ENCODE measurements around the gene ERN1.
"Not testable (repeated sequence)": the region's sequence is repeated elsewhere in the genome, so short reads cannot be mapped to it uniquely, and the experiment has no call there.

Gene ERN1

DNA sequence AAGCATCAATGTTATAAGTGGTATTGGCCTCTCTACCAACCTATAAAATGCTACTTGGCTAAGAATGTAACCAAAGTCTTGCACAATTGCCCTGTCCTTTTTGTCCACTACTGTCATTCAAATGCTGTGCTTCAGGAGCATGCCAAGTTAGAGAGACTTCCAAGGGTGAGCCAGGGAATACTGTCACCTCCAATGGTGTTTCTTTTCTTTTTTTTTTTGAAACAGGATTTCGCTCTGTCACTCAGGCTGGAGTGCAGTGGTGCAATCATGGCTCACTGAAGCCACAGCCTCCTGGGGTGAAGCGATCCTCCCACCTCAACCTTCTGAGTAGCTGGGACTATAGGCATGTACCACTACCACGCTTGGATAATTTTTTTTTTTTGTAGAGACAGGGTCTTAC, 43.7 kb upstream of the ERN1 start:
- TF ChIP-seq, protein P1, sequence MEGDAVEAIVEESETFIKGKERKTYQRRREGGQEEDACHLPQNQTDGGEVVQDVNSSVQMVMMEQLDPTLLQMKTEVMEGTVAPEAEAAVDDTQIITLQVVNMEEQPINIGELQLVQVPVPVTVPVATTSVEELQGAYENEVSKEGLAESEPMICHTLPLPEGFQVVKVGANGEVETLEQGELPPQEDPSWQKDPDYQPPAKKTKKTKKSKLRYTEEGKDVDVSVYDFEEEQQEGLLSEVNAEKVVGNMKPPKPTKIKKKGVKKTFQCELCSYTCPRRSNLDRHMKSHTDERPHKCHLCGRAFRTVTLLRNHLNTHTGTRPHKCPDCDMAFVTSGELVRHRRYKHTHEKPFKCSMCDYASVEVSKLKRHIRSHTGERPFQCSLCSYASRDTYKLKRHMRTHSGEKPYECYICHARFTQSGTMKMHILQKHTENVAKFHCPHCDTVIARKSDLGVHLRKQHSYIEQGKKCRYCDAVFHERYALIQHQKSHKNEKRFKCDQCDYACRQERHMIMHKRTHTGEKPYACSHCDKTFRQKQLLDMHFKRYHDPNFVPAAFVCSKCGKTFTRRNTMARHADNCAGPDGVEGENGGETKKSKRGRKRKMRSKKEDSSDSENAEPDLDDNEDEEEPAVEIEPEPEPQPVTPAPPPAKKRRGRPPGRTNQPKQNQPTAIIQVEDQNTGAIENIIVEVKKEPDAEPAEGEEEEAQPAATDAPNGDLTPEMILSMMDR (IDR thresholded peaks at IDR 0.05; ENCODE audit: low read depth, low read length, missing control alignments), result no peak
- in situ Hi-C loops (cut with HindIII; ENCODE audit: low sequenced_read_pairs), result no loop called here
- no peak for DNase-seq (ENCODE audit: low read depth)
- no peak overlapping the region for H3K4me3 ChIP-seq (ENCODE audit: low read depth, low read length)

DNA sequence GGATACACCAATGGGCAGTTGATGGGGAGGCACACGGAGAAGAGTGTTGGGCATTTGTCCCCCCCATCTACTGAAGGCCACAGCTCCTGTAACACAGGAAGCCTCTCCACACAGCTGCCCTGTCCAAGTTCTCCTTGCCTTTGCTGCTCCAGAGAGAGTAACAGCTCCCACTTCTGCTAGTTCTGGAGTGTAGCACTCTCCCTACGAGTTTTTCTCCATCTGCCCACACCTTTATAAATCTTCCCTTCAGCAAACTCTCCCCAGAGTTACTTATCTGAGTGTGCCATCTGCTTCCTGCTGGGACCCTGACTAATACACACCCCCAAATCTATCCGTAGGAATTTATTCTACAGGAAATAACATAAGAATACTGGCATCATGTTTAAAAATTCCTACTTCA, 42.6 kb upstream of the ERN1 start:
- no peak overlapping the region for H3K4me3 ChIP-seq (ENCODE audit: low read depth, low read length)
- in situ Hi-C loops (cut with HindIII; ENCODE audit: low sequenced_read_pairs), result no loop called here
- TF ChIP-seq, protein P1 (IDR thresholded peaks at IDR 0.05; ENCODE audit: low read depth, low read length, missing control alignments), result no peak
- DNase-seq (ENCODE audit: low read depth), result no peak

DNA sequence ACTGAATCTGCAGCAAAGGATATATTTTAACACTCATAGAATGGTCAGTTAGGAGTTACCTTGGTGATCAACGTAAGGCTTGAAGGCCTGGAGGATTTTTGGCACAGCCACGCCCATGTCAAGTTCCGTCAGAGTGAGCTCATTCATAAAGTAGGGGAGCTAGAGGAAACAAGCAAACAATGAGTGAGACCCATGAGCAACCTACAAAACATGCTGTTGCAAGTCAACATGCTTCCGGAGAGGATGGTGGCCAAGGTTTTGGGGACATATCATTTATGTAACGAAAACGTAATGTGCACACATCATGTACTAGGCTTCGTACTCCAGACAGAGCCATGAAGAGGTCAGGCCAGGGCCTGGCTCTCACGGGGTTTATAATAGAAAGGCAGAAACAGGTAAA, 41.1 kb upstream of the ERN1 start:
- DNase-seq (ENCODE audit: low read depth), result no peak
- TF ChIP-seq, protein P1 (IDR thresholded peaks at IDR 0.05; ENCODE audit: low read depth, low read length, missing control alignments), result no peak
- H3K4me3 ChIP-seq (ENCODE audit: low read depth, low read length), result no peak overlapping the region
- in situ Hi-C loops (cut with HindIII; ENCODE audit: low sequenced_read_pairs), result no loop called here

DNA sequence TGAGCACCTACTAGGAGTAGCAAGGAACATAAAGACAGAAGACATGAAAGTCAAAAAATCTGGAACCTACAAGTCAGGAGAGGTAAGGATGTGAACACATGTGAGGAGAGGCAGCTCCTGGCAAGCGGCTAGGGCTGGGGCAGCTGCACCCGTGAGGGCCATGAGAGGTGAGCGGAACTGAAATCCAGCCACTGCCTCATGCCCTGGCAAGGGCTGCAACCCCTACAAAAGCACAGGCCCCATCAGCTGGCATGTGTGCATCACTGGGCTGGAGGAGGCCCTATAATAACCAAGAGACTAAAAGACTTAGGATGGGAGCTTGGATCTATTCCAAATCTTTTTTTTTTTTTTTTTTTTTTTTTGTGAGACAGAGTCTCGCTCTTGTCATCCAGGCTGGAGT, 40.3 kb upstream of the ERN1 start:
- H3K4me3 ChIP-seq (ENCODE audit: low read depth, low read length), result no peak overlapping the region
- TF ChIP-seq, protein P1 (IDR thresholded peaks at IDR 0.05; ENCODE audit: low read depth, low read length, missing control alignments), result no peak
- in situ Hi-C loops (cut with HindIII; ENCODE audit: low sequenced_read_pairs), result no loop called here
- no peak for DNase-seq (ENCODE audit: low read depth)

DNA sequence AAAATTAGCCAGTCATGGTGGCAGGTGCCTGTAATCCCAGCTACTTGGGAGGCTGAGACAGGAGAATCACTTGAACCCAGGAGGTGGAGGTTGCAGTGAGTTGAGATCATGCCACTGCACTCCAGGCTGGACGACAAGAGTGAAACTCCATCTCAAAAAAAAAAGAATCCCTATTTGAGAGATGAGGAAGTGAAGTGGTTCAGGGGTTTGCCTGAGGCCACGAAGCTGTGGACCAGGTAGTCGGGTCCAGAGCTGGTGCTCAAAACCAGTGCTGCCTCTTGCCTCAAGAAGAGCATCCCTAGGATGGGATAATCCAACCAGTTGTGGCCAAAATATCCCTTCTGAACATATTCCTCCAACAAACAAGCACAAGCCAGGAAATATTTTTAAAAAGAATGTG, 37.7 kb upstream of the ERN1 start:
- DNase-seq (ENCODE audit: low read depth); H3K4me3 ChIP-seq (ENCODE audit: low read depth, low read length); in situ Hi-C loops (cut with HindIII; ENCODE audit: low sequenced_read_pairs): not testable (repeated sequence)

DNA sequence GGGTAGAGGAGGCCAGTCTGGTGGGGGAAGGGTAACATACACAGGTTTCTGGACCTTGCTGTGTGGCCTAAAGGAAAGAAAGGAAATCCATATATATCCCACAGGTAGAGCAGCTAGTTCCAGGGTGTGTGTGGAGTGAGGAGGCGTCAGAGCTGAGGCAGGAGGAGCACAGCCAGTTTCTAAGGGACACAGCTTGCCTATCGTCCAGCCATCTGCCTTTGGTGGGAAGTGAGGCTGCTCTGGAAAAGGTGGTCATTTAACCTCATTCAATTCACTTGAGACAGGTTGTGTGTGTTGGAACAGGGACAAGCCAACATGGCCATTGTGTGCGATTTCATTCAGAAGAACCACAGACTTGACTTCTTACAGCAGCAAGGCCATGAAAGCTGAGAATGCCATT, 36.9 kb upstream of the ERN1 start:
- no peak for DNase-seq (ENCODE audit: low read depth)
- in situ Hi-C loops (cut with HindIII; ENCODE audit: low sequenced_read_pairs), result no loop called here
- H3K4me3 ChIP-seq (ENCODE audit: low read depth, low read length), result no peak overlapping the region
- TF ChIP-seq, protein P1 (IDR thresholded peaks at IDR 0.05; ENCODE audit: low read depth, low read length, missing control alignments), result no peak

DNA sequence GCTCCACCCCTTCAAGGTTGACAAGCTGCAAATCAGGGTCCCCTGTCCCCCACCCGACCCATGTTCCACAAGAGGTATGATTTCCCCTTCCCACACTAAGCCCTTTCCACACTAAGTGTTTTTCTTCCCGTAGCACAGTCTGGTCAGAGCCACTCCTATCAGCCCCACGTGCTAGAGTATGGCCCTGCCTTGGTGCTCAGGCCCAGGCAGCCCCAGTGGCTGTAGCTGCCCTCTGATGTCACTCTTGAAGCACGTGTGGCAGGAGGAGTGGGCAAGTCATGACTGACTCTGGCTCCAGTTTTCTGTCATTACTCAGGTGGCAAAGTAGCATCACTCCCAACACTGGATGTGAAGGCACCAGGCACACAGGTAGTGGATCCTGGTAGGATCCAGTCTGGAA, 35.4 kb upstream of the ERN1 start:
- H3K4me3 ChIP-seq (ENCODE audit: low read depth, low read length), result no peak overlapping the region
- DNase-seq (ENCODE audit: low read depth), result no peak
- in situ Hi-C loops (cut with HindIII; ENCODE audit: low sequenced_read_pairs), result no loop called here
- TF ChIP-seq, protein P1 (IDR thresholded peaks at IDR 0.05; ENCODE audit: low read depth, low read length, missing control alignments), result no peak
